Measurements from ENCODE around the gene TAB2.

The TAB2 gene

DNA sequence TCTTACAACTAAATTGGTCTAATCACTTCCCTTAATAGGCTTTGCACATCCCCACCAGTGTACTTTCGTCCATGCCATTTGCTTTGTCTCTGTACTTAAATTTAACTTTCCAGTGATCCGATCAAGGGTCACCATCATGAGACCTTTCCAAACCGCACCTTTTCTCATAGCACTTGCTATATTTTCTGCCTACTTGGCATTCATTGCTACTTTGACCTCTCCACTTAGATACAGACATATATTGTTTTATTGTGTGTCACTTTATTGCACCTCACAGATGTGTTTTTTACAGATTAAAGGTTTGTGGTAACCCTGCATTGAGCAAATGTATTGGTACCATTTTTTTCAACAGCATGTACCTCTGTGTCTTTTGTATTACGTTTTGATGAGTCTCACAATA lies 97.3 kb downstream of the TAB2 start:
- no peak for TF ChIP-seq ZNF521 (tag by site-specific recombination; IDR thresholded peaks at IDR 0.05)
- no peak for TF ChIP-seq ZXDB (tag by site-specific recombination; IDR thresholded peaks at IDR 0.05)
- no peak for TF ChIP-seq MZF1 (tag by site-specific recombination; IDR thresholded peaks at IDR 0.05; ENCODE audit: borderline replicate concordance)
- TF ChIP-seq ZNF112 (tag by site-specific recombination; IDR thresholded peaks at IDR 0.05), result no peak
- TF ChIP-seq ZNF292 (tag by site-specific recombination; IDR thresholded peaks at IDR 0.05; ENCODE audit: borderline replicate concordance, low read depth), result no peak
- TF ChIP-seq, protein P1, sequence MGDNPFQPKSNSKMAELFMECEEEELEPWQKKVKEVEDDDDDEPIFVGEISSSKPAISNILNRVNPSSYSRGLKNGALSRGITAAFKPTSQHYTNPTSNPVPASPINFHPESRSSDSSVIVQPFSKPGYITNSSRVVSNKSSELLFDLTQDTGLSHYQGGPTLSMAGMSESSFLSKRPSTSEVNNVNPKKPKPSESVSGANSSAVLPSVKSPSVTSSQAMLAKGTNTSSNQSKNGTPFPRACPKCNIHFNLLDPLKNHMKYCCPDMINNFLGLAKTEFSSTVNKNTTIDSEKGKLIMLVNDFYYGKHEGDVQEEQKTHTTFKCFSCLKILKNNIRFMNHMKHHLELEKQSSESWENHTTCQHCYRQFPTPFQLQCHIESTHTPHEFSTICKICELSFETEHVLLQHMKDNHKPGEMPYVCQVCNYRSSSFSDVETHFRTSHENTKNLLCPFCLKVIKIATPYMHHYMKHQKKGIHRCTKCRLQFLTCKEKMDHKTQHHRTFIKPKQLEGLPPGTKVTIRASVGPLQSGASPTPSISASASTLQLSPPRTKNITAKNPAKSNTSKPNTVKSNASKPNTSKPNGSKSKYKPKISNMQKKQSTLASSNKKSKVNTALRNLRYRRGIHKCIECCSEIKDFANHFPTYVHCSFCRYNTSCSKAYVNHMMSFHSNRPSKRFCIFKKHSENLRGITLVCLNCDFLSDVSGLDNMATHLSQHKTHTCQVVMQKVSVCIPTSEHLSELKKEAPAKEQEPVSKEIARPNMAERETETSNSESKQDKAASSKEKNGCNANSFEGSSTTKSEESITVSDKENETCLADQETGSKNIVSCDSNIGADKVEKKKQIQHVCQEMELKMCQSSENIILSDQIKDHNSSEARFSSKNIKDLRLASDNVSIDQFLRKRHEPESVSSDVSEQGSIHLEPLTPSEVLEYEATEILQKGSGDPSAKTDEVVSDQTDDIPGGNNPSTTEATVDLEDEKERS (tag by site-specific recombination; IDR thresholded peaks at IDR 0.05), result no peak
- TF ChIP-seq ZNF16 (tag by site-specific recombination; IDR thresholded peaks at IDR 0.05; ENCODE audit: low read depth), result no peak
- no peak for TF ChIP-seq ZNF121 (tag by site-specific recombination; IDR thresholded peaks at IDR 0.05)
- TF ChIP-seq ZSCAN23 (tag by site-specific recombination; IDR thresholded peaks at IDR 0.05), result no peak
- TF ChIP-seq ZNF18 (tag by site-specific recombination; IDR thresholded peaks at IDR 0.05), result no peak
- TF ChIP-seq, protein P2, sequence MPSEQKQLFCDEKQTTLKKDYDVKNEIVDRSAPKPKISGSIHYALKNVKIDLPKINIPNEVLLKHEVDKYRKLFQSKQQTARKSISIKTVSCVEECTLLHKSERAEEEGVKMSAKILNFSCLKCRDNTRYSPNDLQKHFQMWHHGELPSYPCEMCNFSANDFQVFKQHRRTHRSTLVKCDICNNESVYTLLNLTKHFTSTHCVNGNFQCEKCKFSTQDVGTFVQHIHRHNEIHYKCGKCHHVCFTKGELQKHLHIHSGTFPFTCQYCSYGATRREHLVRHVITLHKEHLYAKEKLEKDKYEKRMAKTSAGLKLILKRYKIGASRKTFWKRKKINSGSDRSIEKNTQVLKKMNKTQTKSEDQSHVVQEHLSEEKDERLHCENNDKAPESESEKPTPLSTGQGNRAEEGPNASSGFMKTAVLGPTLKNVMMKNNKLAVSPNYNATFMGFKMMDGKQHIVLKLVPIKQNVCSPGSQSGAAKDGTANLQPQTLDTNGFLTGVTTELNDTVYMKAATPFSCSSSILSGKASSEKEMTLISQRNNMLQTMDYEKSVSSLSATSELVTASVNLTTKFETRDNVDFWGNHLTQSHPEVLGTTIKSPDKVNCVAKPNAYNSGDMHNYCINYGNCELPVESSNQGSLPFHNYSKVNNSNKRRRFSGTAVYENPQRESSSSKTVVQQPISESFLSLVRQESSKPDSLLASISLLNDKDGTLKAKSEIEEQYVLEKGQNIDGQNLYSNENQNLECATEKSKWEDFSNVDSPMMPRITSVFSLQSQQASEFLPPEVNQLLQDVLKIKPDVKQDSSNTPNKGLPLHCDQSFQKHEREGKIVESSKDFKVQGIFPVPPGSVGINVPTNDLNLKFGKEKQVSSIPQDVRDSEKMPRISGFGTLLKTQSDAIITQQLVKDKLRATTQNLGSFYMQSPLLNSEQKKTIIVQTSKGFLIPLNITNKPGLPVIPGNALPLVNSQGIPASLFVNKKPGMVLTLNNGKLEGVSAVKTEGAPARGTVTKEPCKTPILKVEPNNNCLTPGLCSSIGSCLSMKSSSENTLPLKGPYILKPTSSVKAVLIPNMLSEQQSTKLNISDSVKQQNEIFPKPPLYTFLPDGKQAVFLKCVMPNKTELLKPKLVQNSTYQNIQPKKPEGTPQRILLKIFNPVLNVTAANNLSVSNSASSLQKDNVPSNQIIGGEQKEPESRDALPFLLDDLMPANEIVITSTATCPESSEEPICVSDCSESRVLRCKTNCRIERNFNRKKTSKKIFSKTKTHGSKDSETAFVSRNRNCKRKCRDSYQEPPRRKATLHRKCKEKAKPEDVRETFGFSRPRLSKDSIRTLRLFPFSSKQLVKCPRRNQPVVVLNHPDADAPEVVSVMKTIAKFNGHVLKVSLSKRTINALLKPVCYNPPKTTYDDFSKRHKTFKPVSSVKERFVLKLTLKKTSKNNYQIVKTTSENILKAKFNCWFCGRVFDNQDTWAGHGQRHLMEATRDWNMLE (tag by site-specific recombination; conservative IDR thresholded peaks at IDR 0.05; ENCODE audit: low read depth), result no peak
- TF ChIP-seq HOXD13 (CRISPR knock-in tag; IDR thresholded peaks at IDR 0.05; ENCODE audit: borderline replicate concordance), result no peak
- TF ChIP-seq ZFP3 (tag by site-specific recombination; IDR thresholded peaks at IDR 0.05; ENCODE audit: low read depth), result no peak
- H3K9me3 ChIP-seq (ENCODE audit: control insufficient read depth, insufficient read depth, low read depth, low read length), result no peaks in the 10 kb centered on the region
- ChIA-PET POLR2A (no interaction called here), CTCF (interaction anchor here (0.7 to 1.3 kb wide), 2 partner anchors 17 to 335 kb away, joined by 3 to 7 read pairs; no protein-coding TSS in a partner anchor)
- no peak overlapping the region for H3K27ac ChIP-seq (ENCODE audit: extremely low read depth, low read depth, low read length)
- H3K4me1 ChIP-seq (ENCODE audit: control insufficient read depth, insufficient read depth, low read length), result no peaks in the 10 kb centered on the region
- H3K4me3 ChIP-seq (ENCODE audit: low read depth, low read length), result no peak overlapping the region
- H3K36me3 ChIP-seq (ENCODE audit: control insufficient read depth in 2 of 2, insufficient read depth in 1 of 2, low read length in 2 of 2), result peaks cover 7 to 21% of the 10 kb centered on the region in 2 experiments; a peak in 2 of 3 replicates

- H3K36me3 ChIP-seq (ENCODE audit: control insufficient read depth in 2 of 2, insufficient read depth in 1 of 2, low read length in 2 of 2), result peaks cover 0 to 2% of the 10 kb centered on the region in 2 experiments; a peak in 1 of 3 replicates
- ChIA-PET CTCF (interaction anchor here (0.5 to 4.1 kb wide), 9 partner anchors 8 to 842 kb away, joined by 3 to 30 read pairs (median 3); no protein-coding TSS in a partner anchor), POLR2A (no interaction called here)
- 0 out of 2 replicates have a peak, but pooled peaks cover 2% of the 10 kb centered on the region for H3K4me1 ChIP-seq (ENCODE audit: control insufficient read depth, insufficient read depth, low read length)
- H3K27ac ChIP-seq (ENCODE audit: extremely low read depth, low read depth, low read length), result no peak overlapping the region
- no peaks in the 10 kb centered on the region for H3K9me3 ChIP-seq (ENCODE audit: control insufficient read depth, insufficient read depth, low read depth, low read length)
- no peak overlapping the region for H3K4me3 ChIP-seq (ENCODE audit: low read depth, low read length)
- TF ChIP-seq PRDM1 (tag by site-specific recombination; IDR thresholded peaks at IDR 0.05), result no peak
- TF ChIP-seq ZNF292 (tag by site-specific recombination; IDR thresholded peaks at IDR 0.05; ENCODE audit: borderline replicate concordance, low read depth), result no peak
- TF ChIP-seq ZNF133 (tag by site-specific recombination; IDR thresholded peaks at IDR 0.05), result no peak
- TF ChIP-seq ZNF792 (tag by site-specific recombination; IDR thresholded peaks at IDR 0.05), result no peak
- TF ChIP-seq ZNF514 (tag by site-specific recombination; IDR thresholded peaks at IDR 0.05), result no peak
- no peak for TF ChIP-seq ZNF530 (tag by site-specific recombination; IDR thresholded peaks at IDR 0.05; ENCODE audit: low read depth)
- no peak for TF ChIP-seq KLF17 (tag by site-specific recombination; IDR thresholded peaks at IDR 0.05)
- TF ChIP-seq ZNF214 (tag by site-specific recombination; IDR thresholded peaks at IDR 0.05; ENCODE audit: borderline replicate concordance), result no peak
Observed at GRCh38 chr6:149419696-149420404, 102.3 kb downstream of the TAB2 start.
